Choroid plexus epithelial cell (primary cell): Measurements from ENCODE around the gene LMAN2.

Experiments used
- DNase-seq: peaks from one replicate; pipeline ENCODE4 v3.0.0-alpha.2; 2010; ENCODE audit warnings: low read depth
- H3K4me3 ChIP-seq: 2 replicates; pipeline ENCODE4 v1.5.1; 2011; ENCODE audit warnings: low read depth, mild to moderate bottlenecking, control low read depth, low read length, moderate library complexity
- CTCF ChIP-seq: conservative IDR thresholded peaks from 2 replicates; pipeline ENCODE4 v1.5.1; 2011; ENCODE audit warnings: low read depth, mild to moderate bottlenecking, control low read depth, inconsistent platforms, low read length, moderate library complexity

The LMAN2 gene

GRCh38 chr5:177312649-177313181 lies 38.8 kb downstream of the LMAN2 start:
- H3K4me3 ChIP-seq: peak overlapping the region; percentile 17
- no peak for TF ChIP-seq CTCF
- DNase-seq: no peak

- TF ChIP-seq CTCF: no peak
- peak within 1 kb of the TSS; percentile 69 for H3K4me3 ChIP-seq
- DNase-seq: peak; percentile 93
Measured at GRCh38 chr5:177311723-177312648, 39.5 kb downstream of the LMAN2 start, which contains the start of gene MXD3. Gene MXD3 (minus strand): TSS chr5:177311898. CDS start chr5:177311830, 68 bp downstream.

GRCh38 chr5:177311392-177311722 lies 40.1 kb downstream of the LMAN2 start:
- no peak for TF ChIP-seq CTCF
- peak overlapping the region; percentile 69 for H3K4me3 ChIP-seq
- DNase-seq: no peak

- no peak for TF ChIP-seq CTCF
- peak overlapping the region; percentile 69 for H3K4me3 ChIP-seq
- peak; percentile 36 for DNase-seq
Measured at GRCh38 chr5:177310757-177311391, 40.6 kb downstream of the LMAN2 start.

- DNase-seq: no peak
- H3K4me3 ChIP-seq: no peak overlapping the region
- TF ChIP-seq CTCF: no peak
Measured at GRCh38 chr5:177310332-177310731, 41.1 kb downstream of the LMAN2 start.

GRCh38 chr5:177309351-177310191 lies 41.9 kb downstream of the LMAN2 start:
- no peak overlapping the region for H3K4me3 ChIP-seq
- TF ChIP-seq CTCF: peak; percentile 92
- DNase-seq: peak; percentile 81
